Stimulated activated naive B cell treated with anti-CD40 and anti-IgM and Interleukin-4, amounts not matched to agents 10 μg/mL and 1 μg/mL and 100 μg/mL, for 72 hours (primary cell): Measurements from ENCODE around the gene MUTYH.
"Not testable (repeated sequence)": the region's sequence is repeated elsewhere in the genome, so short reads cannot be mapped to it uniquely, and the experiment has no call there.

Source experiments
- ATAC-seq, 2 donors: fragments of 150-1000 bp; cut with Tn5 transposase; replicated peaks; 2 replicates each; pipeline ENCODE4 v1.10.0; 2021; ENCODE audit warnings: moderate library complexity in 1 of 2
- DNase-seq: peaks from one replicate; pipeline ENCODE4 v3.0.0; 2021
- H3K27ac Mint-ChIP-seq: one replicate; pipeline ENCODE4 v1.8.0; 2022; ENCODE audit warnings: mild to moderate bottlenecking, mixed read lengths
- H3K27me3 Mint-ChIP-seq, 2 donors: one replicate each; pipeline ENCODE4 v1.8.0; 2022; ENCODE audit warnings: mixed read lengths in 2 of 2
- H3K36me3 Mint-ChIP-seq, 2 donors: one replicate each; pipeline ENCODE4 v1.8.0; 2022; ENCODE audit warnings: mixed read lengths in 2 of 2, mild to moderate bottlenecking in 1 of 2
- H3K4me1 Mint-ChIP-seq, 2 donors: one replicate each; pipeline ENCODE4 v1.8.0; 2022; ENCODE audit warnings: mixed read lengths in 2 of 2, mild to moderate bottlenecking in 1 of 2
- H3K4me3 Mint-ChIP-seq, 2 donors: one replicate each; pipeline ENCODE4 v1.8.0; 2022; ENCODE audit warnings: mild to moderate bottlenecking in 2 of 2, mixed read lengths in 2 of 2, moderate library complexity in 1 of 2
- H3K9me3 Mint-ChIP-seq, 2 donors: one replicate each; pipeline ENCODE4 v1.8.0; 2022; ENCODE audit warnings: mixed read lengths in 2 of 2, mild to moderate bottlenecking in 1 of 2

The MUTYH gene

DNA sequence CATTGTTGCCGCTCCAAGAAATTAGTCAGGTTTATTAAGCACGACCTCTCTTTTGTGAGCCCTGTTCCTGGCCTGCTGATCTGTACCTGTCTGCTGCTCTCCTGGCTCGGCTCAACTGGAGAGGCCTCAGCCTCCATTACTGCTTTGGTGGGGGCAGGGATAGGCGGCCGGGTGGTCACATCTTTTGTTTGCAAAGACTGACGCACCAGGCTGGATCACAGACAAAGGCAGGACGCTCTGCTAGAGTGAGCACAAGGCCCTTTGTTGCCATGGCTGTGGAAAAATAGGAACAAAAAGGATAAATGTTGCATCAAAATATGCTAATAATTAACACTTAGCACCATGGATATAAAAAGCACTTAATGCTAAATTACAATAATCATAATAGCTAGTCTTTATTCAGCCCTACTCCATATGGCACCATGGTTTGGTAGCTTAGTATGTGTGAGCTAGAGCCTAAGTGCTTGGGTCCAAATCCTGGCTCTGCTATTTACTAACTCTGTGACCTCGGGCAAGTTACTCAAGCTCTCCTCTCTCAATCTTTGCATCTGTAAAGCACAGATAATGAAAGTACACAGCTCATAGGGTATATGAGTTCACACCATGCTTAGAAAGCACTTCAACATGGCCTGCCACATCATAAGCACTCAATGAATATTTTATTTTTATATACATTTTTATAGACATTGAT is 42.4 kb downstream of the MUTYH start:
- Mint-ChIP-seq H3K36me3 (no peaks in the 10 kb centered on the region), H3K9me3 (no peaks in the 10 kb centered on the region), H3K27ac (no peak overlapping the region), H3K27me3 (no peaks in the 10 kb centered on the region), H3K4me1 (peaks cover 5 to 12% of the 10 kb centered on the region in 2 donors), H3K4me3 (no peak overlapping the region)
- ATAC-seq (no peak), DNase-seq (no peak)

DNA sequence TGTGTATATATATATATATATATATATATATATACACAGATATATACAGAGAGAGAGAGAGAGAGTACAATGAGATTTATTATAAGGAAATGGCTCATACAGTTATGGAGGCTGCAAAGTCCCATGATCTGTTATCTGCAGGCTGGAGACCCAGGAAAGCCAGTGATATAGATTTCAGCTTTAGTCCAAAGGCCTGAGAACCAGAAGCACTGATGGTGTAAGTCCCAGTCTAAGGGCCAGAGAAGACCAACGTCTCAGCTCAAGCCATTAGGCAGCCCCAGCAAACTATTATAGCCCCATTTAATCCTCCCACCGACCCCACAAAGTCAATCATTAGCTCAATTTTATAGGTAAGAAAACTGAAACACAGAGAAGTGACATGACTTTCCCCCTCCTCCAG is 48.5 kb downstream of the MUTYH start:
- no peaks in the 10 kb centered on the region for H3K27me3 Mint-ChIP-seq
- ATAC-seq: no peak
- DNase-seq: no peak
- H3K9me3 Mint-ChIP-seq: no peaks in the 10 kb centered on the region
- H3K27ac Mint-ChIP-seq: no peak overlapping the region
- H3K36me3 Mint-ChIP-seq: no peaks in the 10 kb centered on the region
- no peak overlapping the region for H3K4me3 Mint-ChIP-seq
- H3K4me1 Mint-ChIP-seq: no peaks in the 10 kb centered on the region

DNA sequence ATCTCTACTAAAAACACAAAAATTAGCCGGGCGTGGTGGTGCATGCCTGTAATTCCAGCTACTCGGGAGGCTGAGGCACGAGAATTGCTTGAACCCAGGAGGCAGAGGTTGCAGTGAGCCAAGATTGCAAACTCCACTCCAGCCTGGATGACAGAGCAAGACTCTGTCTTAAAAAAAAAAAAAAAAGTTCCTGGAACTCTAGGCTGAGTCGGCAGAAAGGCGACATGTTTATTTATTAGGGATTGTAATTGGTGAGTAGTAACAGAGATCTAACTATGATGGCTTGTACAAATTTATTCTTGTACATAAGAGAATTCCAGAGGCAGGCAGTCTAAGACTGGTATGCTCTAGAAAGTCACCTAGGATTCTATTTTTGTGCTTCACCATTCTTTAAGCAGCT is 49.2 kb downstream of the MUTYH start:
- not testable (repeated sequence) for DNase-seq, ATAC-seq, H3K27ac Mint-ChIP-seq, H3K27me3 Mint-ChIP-seq, H3K9me3 Mint-ChIP-seq, H3K36me3 Mint-ChIP-seq, H3K4me3 Mint-ChIP-seq, H3K4me1 Mint-ChIP-seq

DNA sequence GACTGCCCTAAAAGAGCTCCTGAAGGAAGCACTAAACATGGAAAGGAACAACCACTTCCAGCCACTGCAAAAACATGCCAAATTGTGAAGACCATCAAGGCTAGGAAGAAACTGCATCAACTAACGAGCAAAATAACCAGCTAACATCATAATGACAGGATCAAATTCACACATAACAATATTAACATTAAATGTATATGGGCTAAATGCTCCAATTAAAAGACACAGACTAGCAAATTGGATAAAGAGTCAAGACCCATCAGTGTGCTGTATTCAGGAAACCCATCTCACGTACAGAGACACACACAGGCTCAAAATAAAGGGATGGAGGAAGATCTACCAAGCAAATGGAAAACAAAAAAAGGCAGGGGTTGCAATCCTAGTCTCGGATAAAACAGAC is 53.7 kb downstream of the MUTYH start:
- not testable (repeated sequence) for H3K36me3 Mint-ChIP-seq, H3K27me3 Mint-ChIP-seq, H3K4me3 Mint-ChIP-seq, H3K9me3 Mint-ChIP-seq, H3K4me1 Mint-ChIP-seq, DNase-seq, ATAC-seq, H3K27ac Mint-ChIP-seq

DNA sequence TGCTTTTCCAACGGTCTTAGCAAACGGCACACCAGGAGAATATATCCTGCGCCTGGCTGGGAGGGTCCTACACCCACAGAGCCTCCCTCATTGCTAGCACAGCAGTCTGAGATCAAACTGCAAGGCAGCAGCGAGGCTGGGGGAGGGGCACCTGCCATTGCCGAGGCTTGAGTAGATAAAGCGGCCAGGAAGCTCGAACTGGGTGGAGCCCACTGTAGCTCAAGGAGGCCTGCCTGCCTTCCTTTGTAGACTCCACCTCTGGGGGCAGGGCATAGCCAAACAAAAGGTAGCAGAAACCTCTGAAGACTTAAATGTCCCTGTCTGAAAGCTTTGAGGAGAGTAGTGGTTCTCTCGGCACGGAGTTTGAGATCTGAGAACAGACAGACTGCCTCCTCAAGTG is 55.4 kb downstream of the MUTYH start:
- not testable (repeated sequence) for H3K36me3 Mint-ChIP-seq, H3K4me1 Mint-ChIP-seq, ATAC-seq, DNase-seq, H3K9me3 Mint-ChIP-seq, H3K4me3 Mint-ChIP-seq, H3K27ac Mint-ChIP-seq, H3K27me3 Mint-ChIP-seq

DNA sequence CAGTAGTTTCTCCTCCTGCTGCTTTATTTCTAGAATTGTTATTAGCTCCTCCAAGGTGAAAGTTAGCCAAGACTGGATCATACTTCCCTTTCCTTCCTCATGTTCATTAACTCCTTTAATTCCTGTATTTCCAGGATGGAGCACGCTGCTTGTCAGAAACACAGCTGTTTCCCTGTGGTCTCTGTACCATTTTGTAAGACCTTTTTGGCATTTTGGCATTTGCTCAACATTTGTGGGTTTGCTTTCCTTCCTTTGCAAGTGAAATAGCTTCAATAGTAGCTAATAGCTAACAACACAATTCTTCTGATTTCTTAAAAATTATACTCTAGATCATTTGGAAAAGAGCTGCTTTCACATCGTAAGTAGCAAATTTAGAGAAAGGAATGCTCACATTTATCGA is 57.9 kb downstream of the MUTYH start:
- DNase-seq: no peak
- peaks cover 7 to 8% of the 10 kb centered on the region in 2 donors for H3K36me3 Mint-ChIP-seq

More for the DNA sequence above, 57.9 kb downstream of the MUTYH start:
- Mint-ChIP-seq H3K9me3 (peaks cover 0 to 3% of the 10 kb centered on the region in 2 donors), H3K27me3 (peaks cover 4 to 5% of the 10 kb centered on the region in 2 donors), H3K27ac (no peak overlapping the region), H3K4me1 (no peaks in the 10 kb centered on the region), H3K4me3 (no peak overlapping the region)
- ATAC-seq: no peak
